Muscle layer of colon (tissue), 2 donors: ENCODE results near the gene PRC1.
A peak's percentile ranks its signal among the peaks of the same experiment; 100 is the strongest.

Experiments
- H3K27ac ChIP-seq: one replicate; pipeline ENCODE4 v1.7.0; 2013; ENCODE audit warnings: low read depth, mild to moderate bottlenecking, low read length, moderate library complexity
- H3K27me3 ChIP-seq, 2 donors: one replicate each; pipeline ENCODE4 v1.7.0; 2013; ENCODE audit warnings: low read length in 2 of 2, mild to moderate bottlenecking in 2 of 2; ENCODE audit not compliant: insufficient read depth in 2 of 2, control insufficient read depth in 1 of 2
- H3K36me3 ChIP-seq: one replicate; pipeline ENCODE4 v1.7.0; 2013; ENCODE audit warnings: mild to moderate bottlenecking, low read length; ENCODE audit not compliant: insufficient read depth
- H3K4me1 ChIP-seq: one replicate; pipeline ENCODE4 v1.7.0; 2013; ENCODE audit warnings: mild to moderate bottlenecking, low read length; ENCODE audit not compliant: insufficient read depth
- H3K4me3 ChIP-seq, 2 donors: one replicate each; pipeline ENCODE4 v1.7.0; 2013; ENCODE audit warnings: low read length in 2 of 2, low read depth in 1 of 2, mild to moderate bottlenecking in 1 of 2, moderate library complexity in 1 of 2
- H3K9ac ChIP-seq: one replicate; pipeline ENCODE4 v1.7.0; 2013; ENCODE audit warnings: low read length
- H3K9me3 ChIP-seq: one replicate; pipeline ENCODE4 v1.7.0; 2013; ENCODE audit warnings: mild to moderate bottlenecking, low read length
- donor health status: abdominal sarcoma.
- donor health status: Adenocarcinoma of cecum.

PRC1 gene

GRCh38 chr15:90962021-90962420, 32.3 kb downstream of the PRC1 start:
- Histone ChIP-seq H3K4me3 (no peak overlapping the region), H3K36me3 (peaks cover 34% of the 10 kb centered on the region), H3K9me3 (no peaks in the 10 kb centered on the region), H3K4me1 (peaks cover 24% of the 10 kb centered on the region), H3K9ac (no peak overlapping the region), H3K27ac (no peak overlapping the region), H3K27me3 (no peaks in the 10 kb centered on the region)

- no peak overlapping the region for H3K9ac ChIP-seq
- peaks cover 34% of the 10 kb centered on the region for H3K4me1 ChIP-seq
- H3K27ac ChIP-seq = peak overlapping the region; percentile 16
- no peaks in the 10 kb centered on the region for H3K27me3 ChIP-seq
- peaks cover 26% of the 10 kb centered on the region for H3K36me3 ChIP-seq
- H3K9me3 ChIP-seq = no peaks in the 10 kb centered on the region
- H3K4me3 ChIP-seq = no peak overlapping the region
These were observed 33.8 kb downstream of the PRC1 start for GRCh38 chr15:90960298-90961091.

- Histone ChIP-seq H3K4me3 (no peak overlapping the region), H3K9ac (peak overlapping the region; percentile 35), H3K4me1 (peaks cover 38% of the 10 kb centered on the region), H3K9me3 (no peaks in the 10 kb centered on the region), H3K36me3 (peaks cover 26% of the 10 kb centered on the region), H3K27ac (no peak overlapping the region), H3K27me3 (no peaks in the 10 kb centered on the region)
These were observed 34.4 kb downstream of the PRC1 start for GRCh38 chr15:90959894-90960293.

GRCh38 chr15:90959028-90959595, 35.2 kb downstream of the PRC1 start:
- Histone ChIP-seq H3K36me3 (peaks cover 26% of the 10 kb centered on the region), H3K4me3 (no peak overlapping the region), H3K4me1 (peaks cover 38% of the 10 kb centered on the region), H3K9me3 (no peaks in the 10 kb centered on the region), H3K27me3 (no peaks in the 10 kb centered on the region), H3K27ac (no peak overlapping the region), H3K9ac (peak overlapping the region; percentile 35)

DNA sequence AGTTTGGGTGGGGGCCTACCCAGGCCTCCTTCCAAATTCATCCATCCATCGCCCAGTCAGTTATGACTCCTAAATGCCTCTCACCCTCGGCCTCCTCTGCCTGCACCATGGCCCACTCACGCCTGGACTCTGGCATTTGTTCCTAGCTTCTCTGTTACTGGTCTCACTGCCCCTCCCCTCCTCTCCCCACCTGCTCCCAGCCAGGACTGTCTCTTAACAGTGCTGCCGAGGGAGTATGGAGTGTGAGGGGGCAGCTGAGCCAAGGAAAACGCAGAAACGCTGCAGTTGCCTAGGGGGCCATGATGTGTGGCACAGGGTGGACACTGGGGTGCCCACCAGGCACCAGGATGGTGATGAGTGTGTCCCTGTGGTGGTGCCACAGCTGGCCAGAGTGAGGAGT, 36.5 kb downstream of the PRC1 start:
- Histone ChIP-seq H3K4me1 (peaks cover 38% of the 10 kb centered on the region), H3K27me3 (no peaks in the 10 kb centered on the region), H3K9ac (peak overlapping the region; percentile 39), H3K9me3 (no peaks in the 10 kb centered on the region), H3K4me3 (peak overlapping the region; percentile 24 to 73), H3K27ac (no peak overlapping the region), H3K36me3 (peaks cover 33% of the 10 kb centered on the region)

- H3K27me3 ChIP-seq = no peaks in the 10 kb centered on the region
- H3K4me3 ChIP-seq = peak overlapping the region; percentile 24 to 73
- peaks cover 38% of the 10 kb centered on the region for H3K4me1 ChIP-seq
- peak overlapping the region; percentile 39 for H3K9ac ChIP-seq
- H3K36me3 ChIP-seq = peaks cover 33% of the 10 kb centered on the region
- peak overlapping the region; percentile 12 for H3K27ac ChIP-seq
- H3K9me3 ChIP-seq = no peaks in the 10 kb centered on the region
These were observed 37.1 kb downstream of the PRC1 start for GRCh38 chr15:90957031-90957790.

- Histone ChIP-seq H3K9me3 (no peaks in the 10 kb centered on the region), H3K4me1 (peaks cover 38% of the 10 kb centered on the region), H3K36me3 (peaks cover 33% of the 10 kb centered on the region), H3K9ac (no peak overlapping the region), H3K27me3 (no peaks in the 10 kb centered on the region), H3K27ac (peak overlapping the region; percentile 12), H3K4me3 (peak overlapping the region; percentile 24 to 73)
These were observed 37.9 kb downstream of the PRC1 start for GRCh38 chr15:90956274-90957030.

DNA sequence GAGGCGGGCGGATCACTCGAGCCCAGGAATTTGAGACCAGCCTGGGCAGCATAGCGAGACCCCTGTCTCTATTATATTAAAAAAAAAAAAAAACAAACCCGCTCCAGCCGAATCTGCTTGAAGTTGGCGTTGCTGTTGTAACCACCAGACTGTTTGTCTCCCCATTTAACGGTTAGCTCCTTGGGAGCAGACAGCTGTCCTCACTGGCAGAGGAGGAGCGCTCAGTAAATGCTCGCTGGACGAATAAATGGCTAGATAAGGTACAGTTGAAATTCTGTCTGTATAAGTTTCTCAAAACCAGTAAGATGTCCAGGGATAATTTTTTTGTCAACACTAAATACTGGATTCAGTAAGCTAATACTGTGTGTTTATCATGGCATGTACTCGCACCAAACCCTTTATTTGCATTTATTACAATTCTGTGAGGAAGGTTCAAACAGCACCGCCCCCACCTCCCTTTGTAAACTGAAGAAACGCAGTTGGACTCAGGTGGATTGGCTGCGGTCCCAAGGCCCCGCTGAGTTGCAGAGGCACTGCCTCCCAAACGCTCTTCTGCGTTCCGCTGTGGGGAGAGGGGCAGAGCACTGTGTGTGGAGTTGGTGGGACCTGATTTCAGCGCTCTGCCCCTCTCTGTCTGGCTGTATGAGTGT, 38.6 kb downstream of the PRC1 start:
- no peak overlapping the region for H3K9ac ChIP-seq
- no peak overlapping the region for H3K27ac ChIP-seq
- H3K27me3 ChIP-seq = no peaks in the 10 kb centered on the region
- no peaks in the 10 kb centered on the region for H3K9me3 ChIP-seq
- peaks cover 38% of the 10 kb centered on the region for H3K4me1 ChIP-seq
- peaks cover 32% of the 10 kb centered on the region for H3K36me3 ChIP-seq
- H3K4me3 ChIP-seq = peak overlapping the region in 1 of 2 donors; percentile 70

GRCh38 chr15:90954712-90955623, 39.4 kb downstream of the PRC1 start, which contains the start of gene RCCD1:
Gene RCCD1, plus strand, starts transcription at chr15:90954884. Its CDS starts 1,851 bp downstream, at chr15:90956735.
- H3K27ac ChIP-seq = peak within 1 kb of the TSS; percentile 98

More at GRCh38 chr15:90954712-90955623, 39.4 kb downstream of the PRC1 start, which contains the start of gene RCCD1:
- peak within 1 kb of the TSS; percentile 68 to 70 for H3K4me3 ChIP-seq
- peak within 1 kb of the TSS; percentile 9 for H3K9ac ChIP-seq
- H3K36me3 ChIP-seq = peaks cover 39% of the 10 kb centered on the region
- H3K4me1 ChIP-seq = peaks cover 30% of the 10 kb centered on the region
- no peaks in the 10 kb centered on the region for H3K27me3 ChIP-seq
- no peaks in the 10 kb centered on the region for H3K9me3 ChIP-seq
